SIG-M5 treated with dmso at 0.1 percent for 504 hours (cell line): ENCODE results near the gene SORL1.
A peak's percentile ranks its signal among the peaks of the same experiment; 100 is the strongest.

Experiments used
- DNase-seq: peaks from one replicate; lab custom pipeline; 2025; ENCODE audit not compliant: unreplicated experiment; lab: John Stamatoyannopoulos, UW

The SORL1 gene

GRCh38 chr11:121580154-121580553, 128.0 kb downstream of the SORL1 start:
- no peak for DNase-seq

GRCh38 chr11:121581607-121582006, 129.5 kb downstream of the SORL1 start:
- DNase-seq = no peak

GRCh38 chr11:121582296-121582695, 130.2 kb downstream of the SORL1 start:
- no peak for DNase-seq

- DNase-seq = no peak
Observed at GRCh38 chr11:121583825-121584224, 131.7 kb downstream of the SORL1 start.

GRCh38 chr11:121586750-121587149, 134.6 kb downstream of the SORL1 start:
- DNase-seq = no peak

- DNase-seq = no peak
Observed at GRCh38 chr11:121587182-121587581, 135.1 kb downstream of the SORL1 start.

- no peak for DNase-seq
Observed at GRCh38 chr11:121588747-121589146, 136.6 kb downstream of the SORL1 start.

GRCh38 chr11:121589946-121590537, 137.9 kb downstream of the SORL1 start:
- peak; percentile 97 for DNase-seq

- DNase-seq = no peak
Observed at GRCh38 chr11:121590772-121591404, 138.8 kb downstream of the SORL1 start.

GRCh38 chr11:121591405-121592033, 139.4 kb downstream of the SORL1 start:
- peak; percentile 68 for DNase-seq

- DNase-seq = no peak
Observed at GRCh38 chr11:121592708-121593107, 140.6 kb downstream of the SORL1 start.

GRCh38 chr11:121595717-121596161, 143.6 kb downstream of the SORL1 start:
- DNase-seq = peak; percentile 57

GRCh38 chr11:121596195-121597155, 144.4 kb downstream of the SORL1 start:
- DNase-seq = no peak

- no peak for DNase-seq
Observed at GRCh38 chr11:121603316-121603715, 151.2 kb downstream of the SORL1 start.

- DNase-seq = no peak
Observed at GRCh38 chr11:121604152-121604551, 152.0 kb downstream of the SORL1 start.

GRCh38 chr11:121606354-121606753, 154.2 kb downstream of the SORL1 start:
- DNase-seq = no peak

GRCh38 chr11:121607341-121607740, 155.2 kb downstream of the SORL1 start:
- no peak for DNase-seq

GRCh38 chr11:121608545-121609098, 156.5 kb downstream of the SORL1 start:
- no peak for DNase-seq

- no peak for DNase-seq
Observed at GRCh38 chr11:121610706-121611105, 158.6 kb downstream of the SORL1 start.

- DNase-seq = no peak
Observed at GRCh38 chr11:121611242-121611641, 159.1 kb downstream of the SORL1 start.

GRCh38 chr11:121613724-121614123, 161.6 kb downstream of the SORL1 start:
- DNase-seq = no peak
